Middle frontal gyrus (tissue), 1 donor: ENCODE measurements around the gene SIPA1L3.
A peak's percentile ranks its signal among the peaks of the same experiment; 100 is the strongest.
"Not testable (repeated sequence)": the region's sequence is repeated elsewhere in the genome, so short reads cannot be mapped to it uniquely, and the experiment has no call there.

Experiments used
- DNase-seq: peaks from one replicate; pipeline ENCODE4 v3.0.0-alpha.2; 2015; ENCODE audit warnings: low spot score; ENCODE audit errors: extremely low spot score

Gene SIPA1L3

GRCh38 chr19:38206928-38207327 lies 299.9 kb downstream of the SIPA1L3 start:
- DNase-seq, result no peak

GRCh38 chr19:38207543-38207942 lies 300.5 kb downstream of the SIPA1L3 start:
- DNase-seq, result no peak

- no peak for DNase-seq
These were observed 301.6 kb downstream of the SIPA1L3 start for GRCh38 chr19:38208571-38208970.

- DNase-seq, result no peak
These were observed 302.1 kb downstream of the SIPA1L3 start for GRCh38 chr19:38209152-38209551.

DNA sequence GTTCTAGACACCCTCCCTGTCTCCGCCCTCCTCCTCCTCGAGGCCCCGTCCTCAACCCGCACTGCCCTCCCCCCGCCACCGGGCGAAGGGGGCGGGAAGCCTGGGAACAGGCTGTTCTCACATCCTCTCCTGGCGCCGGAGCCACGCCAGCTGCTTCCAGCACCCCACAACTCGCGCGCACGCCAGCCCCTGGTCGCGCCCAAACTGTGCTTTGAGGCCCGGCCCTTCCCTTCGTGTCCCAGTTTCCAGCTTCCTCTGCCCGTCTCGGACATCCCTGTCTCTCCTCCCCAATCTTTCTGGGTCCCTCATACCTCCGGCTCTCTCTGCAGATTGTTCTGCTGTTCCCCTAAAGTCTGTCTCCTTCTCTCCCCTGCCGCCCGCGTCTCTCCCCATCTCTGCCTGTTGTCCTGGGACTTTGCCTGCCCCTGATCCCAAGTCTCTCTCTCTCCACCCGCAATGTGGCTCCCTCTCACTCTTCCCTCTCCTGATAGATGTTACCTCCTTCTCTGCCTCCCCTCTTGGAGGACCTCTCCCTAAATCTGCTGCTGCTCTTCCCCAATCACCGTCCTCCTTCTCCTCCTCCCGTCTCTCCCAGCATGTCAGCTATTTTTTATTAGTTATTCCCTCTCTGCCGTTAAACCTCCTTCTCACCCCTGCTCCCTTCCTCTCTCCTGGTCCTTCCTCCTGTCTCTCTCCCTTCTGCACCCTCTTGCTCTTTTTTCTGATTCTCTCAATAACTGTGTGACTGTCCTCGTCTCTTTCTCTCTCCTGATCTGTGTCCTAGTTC lies 302.9 kb downstream of the SIPA1L3 start:
- DNase-seq, result peak; percentile 63

DNA sequence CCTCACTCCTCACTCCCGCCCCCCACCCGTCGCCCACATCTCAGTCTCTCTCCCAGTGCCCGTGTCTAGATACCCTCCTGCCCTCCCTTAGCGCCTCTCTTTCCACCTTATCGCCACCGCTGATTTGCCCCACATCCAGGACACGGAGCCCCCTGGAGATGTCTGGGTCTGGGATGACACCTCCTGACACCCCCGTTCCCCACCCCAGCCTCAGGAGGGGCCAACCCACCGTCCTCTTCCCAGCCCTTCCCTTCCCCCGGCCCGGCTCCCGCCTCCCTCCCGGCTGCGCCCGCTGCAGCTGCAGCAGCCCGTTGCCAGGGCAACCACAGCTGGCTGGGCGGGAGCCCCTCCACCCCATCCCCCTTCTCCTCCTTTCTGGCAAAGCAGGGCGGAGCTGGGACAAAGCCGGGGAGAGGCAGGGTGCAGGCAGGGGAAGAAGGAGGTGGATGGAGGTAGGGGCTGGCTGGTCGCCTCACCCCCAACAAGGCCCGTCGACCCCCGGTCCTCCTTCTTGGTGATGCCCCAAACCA lies 303.5 kb downstream of the SIPA1L3 start:
- peak; percentile 46 for DNase-seq

GRCh38 chr19:38211151-38211591 lies 304.2 kb downstream of the SIPA1L3 start:
- DNase-seq, result no peak

DNA sequence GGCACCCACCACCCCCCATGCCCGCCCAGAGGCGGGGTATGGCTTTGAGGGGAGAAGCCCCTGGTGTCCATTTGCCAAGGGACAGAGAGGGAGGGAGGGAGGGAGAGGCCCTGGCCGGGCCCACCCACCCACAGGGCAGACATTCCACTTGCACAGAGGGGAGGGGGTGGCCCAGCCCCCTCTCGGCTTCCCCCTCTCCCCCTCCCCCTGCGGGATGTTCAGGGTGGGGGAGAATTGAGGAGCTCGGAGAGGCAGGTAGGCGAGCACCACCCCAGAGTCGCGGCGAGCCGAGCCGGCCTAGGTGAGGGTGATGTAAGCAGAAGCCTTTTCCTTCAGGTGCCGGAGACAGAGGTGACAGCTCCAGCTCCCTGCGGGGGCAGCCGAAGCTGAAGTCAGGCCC lies 304.8 kb downstream of the SIPA1L3 start:
- DNase-seq, result no peak

DNA sequence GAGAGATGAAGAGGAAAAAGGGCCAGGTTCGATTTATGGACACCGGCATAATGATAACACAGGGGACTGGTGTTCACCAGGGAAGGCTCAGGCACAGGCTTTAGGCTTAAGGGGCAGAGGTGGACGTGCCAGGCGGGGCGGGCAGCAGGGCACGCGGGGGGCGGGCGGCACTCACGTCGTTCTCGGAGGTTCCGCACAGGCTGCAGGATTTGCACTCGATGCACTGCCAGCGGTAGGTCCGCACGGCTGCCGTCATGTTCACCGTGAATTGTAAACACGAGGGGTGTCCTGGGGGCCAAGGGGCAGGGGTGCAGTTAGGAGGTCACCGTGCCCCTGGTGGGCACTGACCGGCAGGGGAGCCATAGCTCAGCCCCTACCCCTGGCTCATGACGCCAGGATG lies 306.5 kb downstream of the SIPA1L3 start:
- no peak for DNase-seq

GRCh38 chr19:38213911-38214625 lies 307.1 kb downstream of the SIPA1L3 start:
- DNase-seq, result no peak

DNA sequence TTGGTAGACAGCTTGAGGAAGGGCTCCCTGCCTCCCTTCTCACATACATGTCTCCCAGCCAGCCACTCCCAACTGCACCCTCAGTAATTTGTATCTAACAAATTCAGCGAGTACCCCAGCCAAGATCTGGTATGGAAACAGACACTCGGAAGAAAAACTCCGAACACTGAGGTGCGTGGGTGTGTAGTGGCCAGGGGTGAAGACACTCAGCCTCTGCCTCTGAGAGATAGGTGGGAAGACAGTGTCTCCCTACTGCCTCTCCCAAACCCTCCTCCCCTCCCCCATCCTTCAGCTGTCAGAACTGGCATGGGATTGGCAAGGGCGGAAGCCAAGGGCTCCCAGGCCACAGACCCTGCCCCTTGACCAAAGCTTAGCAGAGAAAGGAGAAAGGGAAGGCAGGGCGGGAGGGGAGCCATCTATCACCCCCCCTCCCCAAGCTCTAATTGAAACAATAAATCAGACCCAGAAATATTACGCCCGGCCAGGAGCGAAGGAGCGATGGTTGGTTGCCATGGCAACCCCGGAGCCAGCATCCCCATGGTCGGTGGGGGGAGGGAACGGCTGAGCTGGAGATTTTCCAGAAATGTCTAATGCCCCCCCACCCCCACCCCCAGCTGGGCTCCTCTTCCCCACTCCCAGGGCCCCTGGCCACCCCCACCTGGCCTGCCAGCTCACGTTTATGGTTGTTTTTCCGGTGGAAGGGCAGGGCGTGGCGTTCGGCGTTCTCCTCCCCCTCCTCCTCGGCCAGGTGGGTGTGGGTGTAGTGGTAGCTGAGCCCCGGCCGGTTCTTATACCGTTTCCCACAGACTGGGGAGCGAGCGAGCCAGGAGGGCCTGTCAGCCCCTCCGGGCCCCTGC lies 310.0 kb downstream of the SIPA1L3 start:
- DNase-seq, result no peak

GRCh38 chr19:38218204-38218603 lies 311.2 kb downstream of the SIPA1L3 start:
- DNase-seq, result no peak

GRCh38 chr19:38219221-38219620 lies 312.2 kb downstream of the SIPA1L3 start:
- DNase-seq, result no peak

- no peak for DNase-seq
These were observed 314.4 kb downstream of the SIPA1L3 start for GRCh38 chr19:38221421-38221820.

DNA sequence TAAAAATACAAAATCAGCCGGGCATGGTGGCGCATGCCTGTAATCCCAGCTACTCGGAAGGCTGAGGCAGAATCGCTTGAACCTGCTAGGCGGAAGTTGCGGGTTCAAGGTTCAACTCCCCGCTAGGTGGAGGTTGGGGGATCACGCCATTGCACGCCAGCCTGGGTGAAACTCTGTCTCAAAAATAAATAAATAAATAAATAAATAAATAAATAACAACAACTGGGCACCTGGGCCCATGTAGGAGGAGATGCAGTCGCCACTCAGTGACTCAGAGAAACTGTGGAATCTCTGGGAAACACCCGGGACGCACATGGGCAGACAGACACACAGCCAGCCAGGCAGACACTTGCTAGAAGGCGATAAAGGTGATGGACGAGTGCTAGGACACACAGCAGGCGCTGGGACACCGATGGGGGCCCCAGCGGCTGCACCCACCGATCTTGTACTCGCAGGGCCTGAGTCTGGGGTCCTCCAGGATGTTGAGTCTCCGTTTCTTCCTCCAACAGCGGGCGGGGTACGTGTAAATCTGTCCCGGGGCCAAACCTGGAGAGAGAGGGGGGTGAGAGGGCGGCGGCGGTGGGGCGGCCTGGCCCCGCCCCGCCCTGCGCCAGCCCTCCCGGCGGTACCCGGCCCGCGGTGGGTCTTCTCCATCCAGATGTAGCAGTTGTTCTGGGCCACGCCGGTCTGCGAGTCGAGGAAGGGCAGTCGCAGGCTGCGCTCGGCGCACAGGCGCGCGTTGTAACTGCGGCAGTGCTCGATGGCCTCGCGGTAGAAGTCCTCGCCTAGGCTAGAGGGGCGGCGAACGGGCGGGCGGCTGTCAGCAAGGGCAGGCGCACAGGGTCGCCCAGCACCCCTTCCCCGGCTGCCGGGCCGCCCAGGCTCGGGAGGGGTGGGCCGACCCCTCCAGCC lies 315.2 kb downstream of the SIPA1L3 start:
- no peak for DNase-seq

DNA sequence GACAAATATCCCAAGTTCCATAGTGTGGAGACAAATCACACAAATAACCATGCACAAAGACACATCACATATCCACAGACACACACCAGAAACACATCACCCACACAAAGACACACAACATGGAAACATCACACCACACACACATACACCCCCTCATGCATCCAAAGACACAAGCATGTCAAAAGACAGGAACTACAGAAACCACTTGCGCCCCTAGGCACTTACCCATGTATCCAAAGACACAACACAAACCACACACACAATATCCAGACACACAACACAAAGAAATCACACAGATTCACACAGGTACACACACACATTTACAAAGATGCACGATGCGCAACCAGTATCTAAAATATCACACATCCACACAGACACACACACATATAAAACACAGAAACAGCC lies 316.1 kb downstream of the SIPA1L3 start:
- no peak for DNase-seq

DNA sequence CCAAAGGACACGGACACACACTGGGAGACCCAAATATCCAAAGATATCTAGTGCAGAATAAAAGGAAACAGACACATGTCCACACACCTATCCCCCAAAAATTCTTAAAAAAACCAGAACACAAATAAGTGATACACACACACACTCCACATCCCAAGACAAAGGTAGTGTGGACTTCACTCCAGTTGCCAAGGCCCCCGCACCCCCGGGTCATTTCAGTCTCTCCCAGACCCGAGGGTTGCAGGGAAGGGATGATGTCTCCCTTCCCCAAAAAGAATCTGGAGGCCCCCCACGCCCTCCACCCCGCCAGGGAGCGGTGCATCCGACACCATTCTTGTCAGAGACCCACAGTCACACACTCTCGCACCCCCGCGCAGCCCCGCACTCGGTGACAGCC lies 316.6 kb downstream of the SIPA1L3 start:
- no peak for DNase-seq

DNA sequence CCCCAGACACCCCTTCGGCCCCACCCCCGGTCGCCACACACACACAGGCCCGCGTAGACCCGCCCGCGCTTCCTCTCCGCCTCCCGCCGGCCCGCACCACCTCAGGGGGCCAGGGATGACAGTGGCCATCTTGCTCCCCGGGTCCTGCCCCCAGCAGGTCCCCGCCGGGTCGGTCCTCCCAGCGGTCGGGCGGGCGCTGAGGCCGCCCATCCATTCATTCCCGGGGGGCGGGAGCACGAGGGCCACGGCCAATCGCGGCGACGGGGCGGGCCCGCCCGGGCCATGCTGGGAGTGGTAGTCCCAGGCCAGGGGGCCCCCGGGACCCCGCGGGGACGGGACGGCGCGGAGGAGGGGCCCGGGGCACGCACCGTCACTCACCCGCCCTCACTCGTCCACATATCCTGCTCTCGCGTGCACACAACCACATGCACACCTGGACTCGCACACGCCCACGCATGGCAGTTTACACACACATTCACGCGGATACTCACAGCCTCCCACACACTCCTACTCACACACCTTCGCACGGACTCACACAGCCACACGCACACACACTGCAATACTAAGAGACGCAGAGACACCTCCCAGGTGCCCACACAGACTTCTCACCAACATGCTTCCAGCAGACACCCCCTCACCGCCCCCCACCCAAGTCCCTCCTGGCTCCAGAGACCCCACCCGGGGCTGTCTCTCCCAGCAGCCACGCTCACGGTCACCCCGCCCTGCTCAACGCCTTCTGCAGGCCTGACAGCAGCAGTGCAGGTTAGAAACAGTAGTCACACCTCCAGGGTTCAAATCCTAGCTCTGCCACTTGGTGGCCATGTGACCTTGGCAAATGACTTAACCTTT lies 317.2 kb downstream of the SIPA1L3 start, which contains the start of gene DPF1:
TSS of gene DPF1 (minus strand) at position 209 of the 849 bp plus-strand sequence. CDS start at position 129, 80 bp downstream.
- DNase-seq, result peak; percentile 52

DNA sequence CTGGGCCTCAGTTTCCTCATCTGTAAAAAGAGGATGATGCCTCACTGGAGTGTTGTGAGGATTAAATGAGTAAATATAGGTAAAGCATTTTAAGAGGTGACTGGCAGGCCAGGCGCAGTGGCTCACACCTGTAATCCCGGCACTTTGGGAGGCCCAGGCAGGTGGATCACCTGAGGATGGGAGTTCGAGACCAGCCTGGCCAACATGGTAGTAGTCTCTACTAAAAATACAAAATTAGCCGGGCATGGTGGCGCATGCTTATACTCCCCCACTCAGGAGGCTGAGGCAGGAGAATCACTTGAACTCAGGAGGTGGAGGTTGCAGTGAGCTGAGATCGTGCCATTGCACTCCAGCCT lies 317.8 kb downstream of the SIPA1L3 start:
- not testable (repeated sequence) for DNase-seq
